ENCODE data around the gene MARCHF10. TPM values are rescaled to one million over a fixed set of nuclear protein-coding genes. Genes with fewer than 3 reads are reported as not detected.

The MARCHF10 gene
- total and polyA plus RNA-seq, 2 donors (not counting 3 experiments of a cell fraction or from before 2014, with no cell fraction given): 0.11 TPM; not detected in 1

- Histone ChIP-seq H4K20me1 (replicated peaks; ENCODE audit: control insufficient read depth, extremely low read depth, insufficient read depth, low read length) (no peaks in the 10 kb centered on the region), H2AFZ (ENCODE audit: low read depth, low read length) (no peak overlapping the region), H3K4me2 (ENCODE audit: insufficient read depth, low read length) (no peak overlapping the region), H3K27ac (ENCODE audit: insufficient read depth, low read depth, low read length) (no peak overlapping the region), H3K27me3 (ENCODE audit: control insufficient read depth in 2 of 2, insufficient read depth in 2 of 2, low read length in 2 of 2) (peaks cover 2% of the 10 kb centered on the region in 2 experiments), H3K79me2 (ENCODE audit: control insufficient read depth, insufficient read depth, low read length) (no peaks in the 10 kb centered on the region), H3K9me1 (replicated peaks; ENCODE audit: control insufficient read depth, extremely low read depth, insufficient read depth, low read length) (no peaks in the 10 kb centered on the region), H3K9ac (replicated peaks; ENCODE audit: extremely low read depth, insufficient read depth, low read length) (no peak overlapping the region), H3K36me3 (ENCODE audit: control insufficient read depth in 2 of 2, extremely low read depth in 1 of 2, insufficient read depth in 2 of 2, low read length in 2 of 2) (no peaks in the 10 kb centered on the region), H3K9me3 (replicated peaks; ENCODE audit: control insufficient read depth, insufficient read depth, low read length) (no peaks in the 10 kb centered on the region), H3K4me1 (ENCODE audit: control insufficient read depth, extremely low read depth, insufficient read depth, low read length) (no peaks in the 10 kb centered on the region), H3K4me3 (replicated peaks in 1 of 3; ENCODE audit: insufficient read depth in 1 of 3, low read depth in 1 of 3, low read length in 3 of 3) (no peak overlapping the region)
- dilution Hi-C loops (cut with MboI; ENCODE audit: extremely low pct_ligation_motif_present, low sequenced_read_pairs): no loop called here
- POLR2A ChIA-PET: no interaction called here
- DNase-seq (ENCODE audit: low read depth, low spot score) (no peak), FAIRE-seq (no peak)
- CTCF ChIA-PET: interaction anchor here (1.2 kb wide), 1 partner anchor 18 kb away, joined by 3 read pairs; no protein-coding TSS in a partner anchor
- TF ChIP-seq FOS (IDR thresholded peaks at IDR 0.05; ENCODE audit: borderline replicate concordance, insufficient read depth, low read length) (no peak), EZH2 (IDR thresholded peaks at IDR 0.05; ENCODE audit: borderline replicate concordance, low read depth, low read length, severe bottlenecking) (no peak), POLR2AphosphoS5 (IDR thresholded peaks at IDR 0.05; ENCODE audit: insufficient read depth, low read depth, low read length) (no peak), MYC (IDR thresholded peaks at IDR 0.05; ENCODE audit: low read depth, low read length) (no peak), JUN (IDR thresholded peaks at IDR 0.05; ENCODE audit: borderline replicate concordance, insufficient read depth, insufficient read length, low read depth) (no peak)
- TF ChIP-seq, protein P1, sequence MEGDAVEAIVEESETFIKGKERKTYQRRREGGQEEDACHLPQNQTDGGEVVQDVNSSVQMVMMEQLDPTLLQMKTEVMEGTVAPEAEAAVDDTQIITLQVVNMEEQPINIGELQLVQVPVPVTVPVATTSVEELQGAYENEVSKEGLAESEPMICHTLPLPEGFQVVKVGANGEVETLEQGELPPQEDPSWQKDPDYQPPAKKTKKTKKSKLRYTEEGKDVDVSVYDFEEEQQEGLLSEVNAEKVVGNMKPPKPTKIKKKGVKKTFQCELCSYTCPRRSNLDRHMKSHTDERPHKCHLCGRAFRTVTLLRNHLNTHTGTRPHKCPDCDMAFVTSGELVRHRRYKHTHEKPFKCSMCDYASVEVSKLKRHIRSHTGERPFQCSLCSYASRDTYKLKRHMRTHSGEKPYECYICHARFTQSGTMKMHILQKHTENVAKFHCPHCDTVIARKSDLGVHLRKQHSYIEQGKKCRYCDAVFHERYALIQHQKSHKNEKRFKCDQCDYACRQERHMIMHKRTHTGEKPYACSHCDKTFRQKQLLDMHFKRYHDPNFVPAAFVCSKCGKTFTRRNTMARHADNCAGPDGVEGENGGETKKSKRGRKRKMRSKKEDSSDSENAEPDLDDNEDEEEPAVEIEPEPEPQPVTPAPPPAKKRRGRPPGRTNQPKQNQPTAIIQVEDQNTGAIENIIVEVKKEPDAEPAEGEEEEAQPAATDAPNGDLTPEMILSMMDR (IDR thresholded peaks at IDR 0.05; ENCODE audit: extremely low read depth in 1 of 2, insufficient read depth in 1 of 2, low read depth in 1 of 2, low read length in 2 of 2): no peak
- intact Hi-C loops (cut with micrococcal nuclease): no loop called here
- no TSS peak for BruUV-seq (replicated peaks)
Measured at GRCh38 chr17:62738281-62738680, 69.8 kb downstream of the MARCHF10 start.

- dilution Hi-C loops (cut with MboI; ENCODE audit: extremely low pct_ligation_motif_present, low sequenced_read_pairs): no loop called here
Measured at GRCh38 chr17:62737513-62737912, 70.6 kb downstream of the MARCHF10 start.

More at GRCh38 chr17:62737513-62737912, 70.6 kb downstream of the MARCHF10 start:
- intact Hi-C loops (cut with micrococcal nuclease): no loop called here
- H3K9me3 ChIP-seq (replicated peaks; ENCODE audit: control insufficient read depth, insufficient read depth, low read length): no peaks in the 10 kb centered on the region
- CTCF ChIA-PET: no interaction called here
- no peak overlapping the region for H3K4me3 ChIP-seq (replicated peaks in 1 of 3; ENCODE audit: insufficient read depth in 1 of 3, low read depth in 1 of 3, low read length in 3 of 3)
- H3K9me1 ChIP-seq (replicated peaks; ENCODE audit: control insufficient read depth, extremely low read depth, insufficient read depth, low read length): no peaks in the 10 kb centered on the region
- no TSS peak for BruUV-seq (replicated peaks)
- FAIRE-seq (no peak), DNase-seq (ENCODE audit: low read depth, low spot score) (no peak)
- no peak overlapping the region for H2AFZ ChIP-seq (ENCODE audit: low read depth, low read length)
- H4K20me1 ChIP-seq (replicated peaks; ENCODE audit: control insufficient read depth, extremely low read depth, insufficient read depth, low read length): no peaks in the 10 kb centered on the region
- POLR2A ChIA-PET: no interaction called here
- TF ChIP-seq, protein P2, sequence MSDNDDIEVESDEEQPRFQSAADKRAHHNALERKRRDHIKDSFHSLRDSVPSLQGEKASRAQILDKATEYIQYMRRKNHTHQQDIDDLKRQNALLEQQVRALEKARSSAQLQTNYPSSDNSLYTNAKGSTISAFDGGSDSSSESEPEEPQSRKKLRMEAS (IDR thresholded peaks at IDR 0.05; ENCODE audit: insufficient read depth, insufficient read length): no peak
- TF ChIP-seq MYC (IDR thresholded peaks at IDR 0.05; ENCODE audit: low read depth, low read length) (no peak), POLR2A (IDR thresholded peaks at IDR 0.05; ENCODE audit: low read depth, low read length) (no peak), POLR2AphosphoS5 (IDR thresholded peaks at IDR 0.05; ENCODE audit: insufficient read depth, low read depth, low read length) (no peak)
- peaks cover 2% of the 10 kb centered on the region in 2 experiments for H3K27me3 ChIP-seq (ENCODE audit: control insufficient read depth in 2 of 2, insufficient read depth in 2 of 2, low read length in 2 of 2)
- no peaks in the 10 kb centered on the region for H3K36me3 ChIP-seq (ENCODE audit: control insufficient read depth in 2 of 2, extremely low read depth in 1 of 2, insufficient read depth in 2 of 2, low read length in 2 of 2)
- no peaks in the 10 kb centered on the region for H3K4me1 ChIP-seq (ENCODE audit: control insufficient read depth, extremely low read depth, insufficient read depth, low read length)
- H3K79me2 ChIP-seq (ENCODE audit: control insufficient read depth, insufficient read depth, low read length): no peaks in the 10 kb centered on the region
- no peak overlapping the region for H3K27ac ChIP-seq (ENCODE audit: insufficient read depth, low read depth, low read length)
- no peak overlapping the region for H3K4me2 ChIP-seq (ENCODE audit: insufficient read depth, low read length)
- H3K9ac ChIP-seq (replicated peaks; ENCODE audit: extremely low read depth, insufficient read depth, low read length): no peak overlapping the region
